Measurements from ENCODE around the gene SAMD11.

- TF ChIP-seq CBX5 (CRISPR knock-in tag; IDR thresholded peaks at IDR 0.05; ENCODE audit: borderline replicate concordance) (no peak), NFYB (CRISPR knock-in tag; IDR thresholded peaks at IDR 0.05) (no peak), HMGA1 (CRISPR knock-in tag; conservative IDR thresholded peaks at IDR 0.05) (no peak), SKIL (CRISPR knock-in tag; IDR thresholded peaks at IDR 0.05; ENCODE audit: borderline replicate concordance) (no peak), ELK4 (CRISPR knock-in tag; IDR thresholded peaks at IDR 0.05; ENCODE audit: borderline replicate concordance) (no peak), ZKSCAN5 (CRISPR knock-in tag; IDR thresholded peaks at IDR 0.05) (no peak), ZNF850 (CRISPR knock-in tag; conservative IDR thresholded peaks at IDR 0.05) (no peak), TBP (CRISPR knock-in tag; IDR thresholded peaks at IDR 0.05) (no peak), CSRNP2 (CRISPR knock-in tag; conservative IDR thresholded peaks at IDR 0.05; ENCODE audit: low read depth) (no peak), CTCF (CRISPR knock-in tag; IDR thresholded peaks at IDR 0.05) (no peak), GZF1 (CRISPR knock-in tag; IDR thresholded peaks at IDR 0.05) (no peak), HINFP (CRISPR knock-in tag; IDR thresholded peaks at IDR 0.05; ENCODE audit: low read depth) (no peak), POLR2A (IDR thresholded peaks at IDR 0.05; ENCODE audit: insufficient read depth in 1 of 2, low read depth in 2 of 2, low read length in 2 of 2) (no peak), KDM2A (CRISPR knock-in tag; IDR thresholded peaks at IDR 0.05; ENCODE audit: borderline replicate concordance, low read depth) (no peak)
Measured at GRCh38 chr1:978069-978834, 54.5 kb downstream of the SAMD11 start.

All from HepG2 (cell line).